Urinary bladder (tissue), 4 donors: ENCODE data around the gene XKR8. TPM values are rescaled to one million over a fixed set of nuclear protein-coding genes. Genes with fewer than 3 reads are reported as not detected.
"Not testable (repeated sequence)": the region's sequence is repeated elsewhere in the genome, so short reads cannot be mapped to it uniquely, and the experiment has no call there.

Experiments
- DNase-seq: peaks from one replicate; pipeline ENCODE4 v3.0.0-alpha.2; 2015; ENCODE audit errors: extremely low spot score
- H3K27ac ChIP-seq: one replicate; pipeline ENCODE4 v1.5.1; 2013; ENCODE audit warnings: low read depth, mild to moderate bottlenecking, moderate library complexity
- H3K36me3 ChIP-seq: one replicate; pipeline ENCODE4 v1.6.1; 2013; ENCODE audit warnings: mild to moderate bottlenecking, moderate library complexity; ENCODE audit not compliant: insufficient read depth
- H3K4me1 ChIP-seq: one replicate; pipeline ENCODE4 v1.6.1; 2013; ENCODE audit warnings: mild to moderate bottlenecking, moderate library complexity; ENCODE audit not compliant: insufficient read depth
- H3K4me3 ChIP-seq: one replicate; pipeline ENCODE4 v1.5.1; 2013; ENCODE audit warnings: low read depth, low read length
- WGBS: extraction: QIAGEN DNeasy Blood & Tissue Kit; methylation state at CpG from one replicate; pipeline ENCODE4 v1.1.7; 2013; 5-methylcytosine and 5-hydroxymethylcytosine counted together
- polyA plus RNA-seq: library from polyadenylated mRNA; stranded (reverse); fragments of 200-250 nt; gene quantifications from one replicate; pipeline ENCODE4 v1.2.3, GENCODE V29; 2013
- total RNA-seq: library from RNA; depleted of rRNA; stranded (reverse); fragments of >200 nt; gene quantifications from one replicate; pipeline ENCODE4 v1.2.3, GENCODE V29; 2014
- donor health status: healthy with polysubstance abuse.
- donor health status: healthy.

XKR8 gene
- total and polyA plus RNA-seq, 2 donors, result 3.2 to 9.0 TPM

GRCh38 chr1:27981145-27981544 lies 21.4 kb downstream of the XKR8 start:
- WGBS, result 86% methylated on average over 3 of the region's 3 CpGs
- no peaks in the 10 kb centered on the region for H3K4me1 ChIP-seq
- DNase-seq, result no peak
- H3K27ac ChIP-seq, result no peak overlapping the region
- H3K4me3 ChIP-seq, result no peak overlapping the region
- no peaks in the 10 kb centered on the region for H3K36me3 ChIP-seq

DNA sequence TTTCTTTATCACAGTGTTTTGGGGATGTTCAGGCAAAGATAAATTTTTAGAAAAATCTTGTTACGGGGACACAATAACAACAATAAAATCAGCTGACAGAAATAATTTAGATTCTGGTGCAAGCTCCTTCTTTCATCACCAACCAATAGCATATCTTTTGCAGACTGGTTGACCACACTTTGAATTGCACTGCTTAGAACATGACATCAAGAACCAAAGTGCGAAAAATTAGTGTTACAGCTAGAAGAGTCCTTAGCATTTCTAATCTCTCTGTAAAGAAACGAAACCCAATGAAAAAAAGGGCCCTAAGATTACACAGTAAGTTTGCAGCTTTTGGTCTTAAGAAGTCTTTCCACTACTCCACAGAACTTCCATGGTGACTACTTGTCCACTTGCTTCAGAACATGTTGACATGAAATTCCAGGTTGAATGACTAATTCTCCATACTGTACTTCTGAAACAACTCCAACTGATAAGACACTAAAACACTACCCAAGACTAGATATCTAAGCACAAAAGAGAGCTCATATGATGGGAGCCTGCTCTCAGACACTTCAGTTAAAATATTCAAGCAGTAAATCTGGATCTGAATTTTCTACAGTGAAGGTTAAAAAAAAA lies 31.3 kb downstream of the XKR8 start:
- peaks cover 4% of the 10 kb centered on the region for H3K36me3 ChIP-seq
- H3K4me1 ChIP-seq, result no peaks in the 10 kb centered on the region
- H3K4me3 ChIP-seq, result no peak overlapping the region
- no peak for DNase-seq
- no peak overlapping the region for H3K27ac ChIP-seq
- WGBS, result 93% methylated on average over 3 of the region's 3 CpGs

- WGBS, result 66% methylated on average over 6 of the region's 6 CpGs
- Histone ChIP-seq H3K4me1 (no peaks in the 10 kb centered on the region), H3K27ac (no peak overlapping the region), H3K36me3 (peaks cover 6% of the 10 kb centered on the region), H3K4me3 (no peak overlapping the region)
- no peak for DNase-seq
Observed at GRCh38 chr1:27992276-27992675, 32.5 kb downstream of the XKR8 start.

DNA sequence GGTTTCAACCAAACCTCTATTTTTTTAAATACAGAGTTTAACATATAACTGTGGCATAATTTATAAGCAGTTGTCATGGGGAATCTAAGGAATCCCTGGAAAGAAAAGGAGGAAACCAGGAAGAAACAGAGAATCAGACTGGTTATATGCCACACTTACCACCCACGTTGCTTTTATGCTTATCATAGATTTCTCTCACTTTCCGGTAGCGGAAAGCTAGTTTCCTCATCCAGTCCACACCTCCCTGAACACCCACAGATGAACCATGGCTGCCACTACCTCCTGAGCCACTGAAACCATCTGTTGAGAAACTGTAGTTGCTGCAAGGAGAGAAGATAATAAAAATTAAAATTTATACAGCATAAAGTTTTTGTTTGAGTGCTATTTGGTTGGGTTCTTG lies 33.5 kb downstream of the XKR8 start:
- 72% methylated on average over 3 of the region's 3 CpGs for WGBS
- Histone ChIP-seq H3K4me1 (no peaks in the 10 kb centered on the region), H3K4me3 (no peak overlapping the region), H3K36me3 (peaks cover 6% of the 10 kb centered on the region), H3K27ac (no peak overlapping the region)
- no peak for DNase-seq

GRCh38 chr1:27994060-27994459 lies 34.3 kb downstream of the XKR8 start:
- Histone ChIP-seq H3K4me3 (no peak overlapping the region), H3K36me3 (peaks cover 8% of the 10 kb centered on the region), H3K27ac (no peak overlapping the region), H3K4me1 (no peaks in the 10 kb centered on the region)
- WGBS, result 43% methylated on average over 1 of the region's 1 CpG
- DNase-seq, result no peak

DNA sequence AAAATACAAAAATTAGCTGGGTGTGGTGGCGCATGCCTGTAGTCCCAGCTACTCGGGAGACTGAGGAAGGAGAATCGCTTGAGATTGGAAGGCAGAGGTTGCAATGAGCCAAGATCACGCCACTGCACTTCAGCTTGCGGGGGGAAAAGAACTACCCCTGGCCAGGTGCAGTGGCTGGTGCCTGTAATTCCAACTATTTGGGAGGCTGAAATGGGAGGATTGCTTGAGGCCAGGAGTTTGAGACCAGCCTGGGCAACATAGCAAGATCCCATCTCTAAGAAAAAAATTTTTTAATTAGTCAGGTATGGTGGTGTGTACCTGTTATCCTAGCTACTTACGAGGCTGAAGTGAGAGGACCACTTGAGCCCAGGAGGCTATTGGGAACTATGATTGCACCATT lies 34.8 kb downstream of the XKR8 start:
- H3K4me3 ChIP-seq, DNase-seq, H3K27ac ChIP-seq, H3K36me3 ChIP-seq, H3K4me1 ChIP-seq: not testable (repeated sequence)
- WGBS, result 99% methylated on average over 6 of the region's 6 CpGs

GRCh38 chr1:27999055-27999454 lies 39.3 kb downstream of the XKR8 start:
- no peak for DNase-seq
- H3K27ac ChIP-seq, result no peak overlapping the region
- WGBS, result 98% methylated on average over 1 of the region's 1 CpG
- H3K4me3 ChIP-seq, result no peak overlapping the region
- H3K36me3 ChIP-seq, result peaks cover 8% of the 10 kb centered on the region
- no peaks in the 10 kb centered on the region for H3K4me1 ChIP-seq

DNA sequence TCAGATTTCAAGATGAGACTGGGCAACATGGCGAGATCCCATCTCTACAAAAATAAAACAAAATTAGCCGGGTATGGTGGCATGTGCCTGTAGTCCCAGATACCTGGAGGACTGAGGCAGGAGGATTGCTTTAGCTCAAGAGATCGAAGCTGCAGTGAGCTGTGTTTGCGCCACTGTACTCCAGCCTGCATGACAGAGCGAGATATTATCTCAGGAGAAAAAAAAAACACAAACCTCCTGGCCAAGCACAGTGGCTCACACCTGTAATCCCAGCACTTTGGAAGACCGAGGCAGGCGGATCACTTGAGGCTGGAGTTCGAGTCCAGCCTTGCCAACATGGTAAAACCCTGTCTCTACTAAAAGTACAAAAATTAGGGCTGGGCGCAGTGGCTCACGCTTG lies 42.8 kb downstream of the XKR8 start:
- no peak for DNase-seq
- 97% methylated on average over 10 of the region's 10 CpGs for WGBS
- Histone ChIP-seq H3K27ac (no peak overlapping the region), H3K36me3 (peaks cover 7% of the 10 kb centered on the region), H3K4me3 (no peak overlapping the region), H3K4me1 (no peaks in the 10 kb centered on the region)

- DNase-seq, H3K4me1 ChIP-seq, H3K36me3 ChIP-seq, H3K4me3 ChIP-seq, H3K27ac ChIP-seq: not testable (repeated sequence)
- WGBS, result 97% methylated on average over 8 of the region's 8 CpGs
Observed at GRCh38 chr1:28003117-28003516, 43.3 kb downstream of the XKR8 start.

GRCh38 chr1:28010969-28011368 lies 51.2 kb downstream of the XKR8 start:
- no peaks in the 10 kb centered on the region for H3K36me3 ChIP-seq
- no peaks in the 10 kb centered on the region for H3K4me1 ChIP-seq
- no peak overlapping the region for H3K27ac ChIP-seq
- no peak for DNase-seq
- H3K4me3 ChIP-seq, result no peak overlapping the region
- WGBS, result 83% methylated on average over 1 of the region's 1 CpG

Other genes starting within 250 kb of the XKR8 start
- gene FAM76A, start 234.0 kb upstream of the XKR8 start, total RNA-seq, result 18.2 TPM
- gene FAM76A, start 234.0 kb upstream of the XKR8 start, polyA plus RNA-seq, result 8.1 TPM
- gene STX12, start 186.8 kb upstream of the XKR8 start, total RNA-seq, result 81.6 TPM
- 38.4 TPM for gene STX12, start 186.8 kb upstream of the XKR8 start, polyA plus RNA-seq
- gene PPP1R8, start 129.2 kb upstream of the XKR8 start, total RNA-seq, result 36.0 TPM
- 46.3 TPM for gene PPP1R8, start 129.2 kb upstream of the XKR8 start, polyA plus RNA-seq
- gene THEMIS2, start 87.4 kb upstream of the XKR8 start, total RNA-seq, result 7.3 TPM
- gene THEMIS2, start 87.4 kb upstream of the XKR8 start, polyA plus RNA-seq, result 17.6 TPM
- gene RPA2, start 45.4 kb upstream of the XKR8 start, total RNA-seq, result 60.5 TPM
- gene RPA2, start 45.4 kb upstream of the XKR8 start, polyA plus RNA-seq, result 41.1 TPM
- 0.42 TPM for gene SMPDL3B, start 25.0 kb upstream of the XKR8 start, total RNA-seq
- 0.49 TPM for gene SMPDL3B, start 25.0 kb upstream of the XKR8 start, polyA plus RNA-seq
- gene EYA3, start 128.6 kb downstream of the XKR8 start, total RNA-seq, result 16.0 TPM
- 5.9 TPM for gene EYA3, start 128.6 kb downstream of the XKR8 start, polyA plus RNA-seq
- gene PTAFR, start 216.7 kb downstream of the XKR8 start, total RNA-seq, result 3.0 TPM
- gene PTAFR, start 216.7 kb downstream of the XKR8 start, polyA plus RNA-seq, result 5.3 TPM